ENCODE results near the gene SVOPL.

GRCh38 chr7:138716889-138717288, 15.7 kb upstream of the SVOPL start:
- TF ChIP-seq, protein P1, sequence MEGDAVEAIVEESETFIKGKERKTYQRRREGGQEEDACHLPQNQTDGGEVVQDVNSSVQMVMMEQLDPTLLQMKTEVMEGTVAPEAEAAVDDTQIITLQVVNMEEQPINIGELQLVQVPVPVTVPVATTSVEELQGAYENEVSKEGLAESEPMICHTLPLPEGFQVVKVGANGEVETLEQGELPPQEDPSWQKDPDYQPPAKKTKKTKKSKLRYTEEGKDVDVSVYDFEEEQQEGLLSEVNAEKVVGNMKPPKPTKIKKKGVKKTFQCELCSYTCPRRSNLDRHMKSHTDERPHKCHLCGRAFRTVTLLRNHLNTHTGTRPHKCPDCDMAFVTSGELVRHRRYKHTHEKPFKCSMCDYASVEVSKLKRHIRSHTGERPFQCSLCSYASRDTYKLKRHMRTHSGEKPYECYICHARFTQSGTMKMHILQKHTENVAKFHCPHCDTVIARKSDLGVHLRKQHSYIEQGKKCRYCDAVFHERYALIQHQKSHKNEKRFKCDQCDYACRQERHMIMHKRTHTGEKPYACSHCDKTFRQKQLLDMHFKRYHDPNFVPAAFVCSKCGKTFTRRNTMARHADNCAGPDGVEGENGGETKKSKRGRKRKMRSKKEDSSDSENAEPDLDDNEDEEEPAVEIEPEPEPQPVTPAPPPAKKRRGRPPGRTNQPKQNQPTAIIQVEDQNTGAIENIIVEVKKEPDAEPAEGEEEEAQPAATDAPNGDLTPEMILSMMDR (IDR thresholded peaks at IDR 0.05) = no peak
- no peak for TF ChIP-seq EZH2phosphoT487 (IDR thresholded peaks at IDR 0.05; ENCODE audit: borderline replicate concordance, low read depth)
- TF ChIP-seq, protein P2, sequence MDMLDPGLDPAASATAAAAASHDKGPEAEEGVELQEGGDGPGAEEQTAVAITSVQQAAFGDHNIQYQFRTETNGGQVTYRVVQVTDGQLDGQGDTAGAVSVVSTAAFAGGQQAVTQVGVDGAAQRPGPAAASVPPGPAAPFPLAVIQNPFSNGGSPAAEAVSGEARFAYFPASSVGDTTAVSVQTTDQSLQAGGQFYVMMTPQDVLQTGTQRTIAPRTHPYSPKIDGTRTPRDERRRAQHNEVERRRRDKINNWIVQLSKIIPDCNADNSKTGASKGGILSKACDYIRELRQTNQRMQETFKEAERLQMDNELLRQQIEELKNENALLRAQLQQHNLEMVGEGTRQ (IDR thresholded peaks at IDR 0.05; ENCODE audit: borderline replicate concordance, low read depth, low read length) = no peak
- no peak for TF ChIP-seq GATA2 (CRISPR knock-in tag; IDR thresholded peaks at IDR 0.05)
- TF ChIP-seq TEAD4 (IDR thresholded peaks at IDR 0.05; ENCODE audit: borderline replicate concordance, insufficient read depth) = no peak
- TF ChIP-seq, protein P3, sequence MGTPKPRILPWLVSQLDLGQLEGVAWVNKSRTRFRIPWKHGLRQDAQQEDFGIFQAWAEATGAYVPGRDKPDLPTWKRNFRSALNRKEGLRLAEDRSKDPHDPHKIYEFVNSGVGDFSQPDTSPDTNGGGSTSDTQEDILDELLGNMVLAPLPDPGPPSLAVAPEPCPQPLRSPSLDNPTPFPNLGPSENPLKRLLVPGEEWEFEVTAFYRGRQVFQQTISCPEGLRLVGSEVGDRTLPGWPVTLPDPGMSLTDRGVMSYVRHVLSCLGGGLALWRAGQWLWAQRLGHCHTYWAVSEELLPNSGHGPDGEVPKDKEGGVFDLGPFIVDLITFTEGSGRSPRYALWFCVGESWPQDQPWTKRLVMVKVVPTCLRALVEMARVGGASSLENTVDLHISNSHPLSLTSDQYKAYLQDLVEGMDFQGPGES (IDR thresholded peaks at IDR 0.05; ENCODE audit: low read depth, low read length) = no peak
- TF ChIP-seq MAX (IDR thresholded peaks at IDR 0.05; ENCODE audit: low read depth) = no peak
- TF ChIP-seq ZBTB33 (IDR thresholded peaks at IDR 0.05; ENCODE audit: borderline replicate concordance, low read depth) = no peak
- TF ChIP-seq GABPA (IDR thresholded peaks at IDR 0.05; ENCODE audit: low read depth) = no peak
- TF ChIP-seq TCF12 (IDR thresholded peaks at IDR 0.05) = no peak
